ENCODE measurements around the gene BET1.
"Not testable (repeated sequence)": the region's sequence is repeated elsewhere in the genome, so short reads cannot be mapped to it uniquely, and the experiment has no call there.

The BET1 gene, protein sequence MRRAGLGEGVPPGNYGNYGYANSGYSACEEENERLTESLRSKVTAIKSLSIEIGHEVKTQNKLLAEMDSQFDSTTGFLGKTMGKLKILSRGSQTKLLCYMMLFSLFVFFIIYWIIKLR

GRCh38 chr7:94004024-94004951, at the start of gene BET1:
TSS of gene BET1 (minus strand) at chr7:94004355. CDS start at chr7:94004216, 139 bp downstream.
- DNase-seq: peak; percentile 90 to 93

DNA sequence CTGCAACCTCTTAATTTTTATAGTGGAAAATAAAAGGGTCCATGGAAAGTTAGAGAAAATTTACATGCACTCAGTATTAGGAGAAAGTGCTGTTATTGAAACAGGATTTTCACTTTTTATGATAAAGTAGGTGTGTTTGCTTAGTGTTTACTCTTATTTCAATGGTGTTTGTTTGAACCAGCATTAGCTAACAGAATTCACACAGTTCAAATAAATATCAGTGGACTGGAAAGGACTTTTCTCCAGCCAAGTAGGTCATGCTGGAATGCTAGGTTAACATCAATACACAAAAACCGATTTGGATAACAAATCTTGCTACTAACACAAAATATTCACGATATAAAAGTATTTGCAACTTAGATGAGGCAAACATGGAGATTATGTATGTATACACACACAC, 49.4 kb upstream of the BET1 start:
- DNase-seq: no peak

- DNase-seq: no peak
Measured at GRCh38 chr7:94052398-94053180, 48.4 kb upstream of the BET1 start.

GRCh38 chr7:94050046-94050445, 45.9 kb upstream of the BET1 start:
- DNase-seq: no peak

GRCh38 chr7:94049615-94050014, 45.5 kb upstream of the BET1 start:
- no peak for DNase-seq

DNA sequence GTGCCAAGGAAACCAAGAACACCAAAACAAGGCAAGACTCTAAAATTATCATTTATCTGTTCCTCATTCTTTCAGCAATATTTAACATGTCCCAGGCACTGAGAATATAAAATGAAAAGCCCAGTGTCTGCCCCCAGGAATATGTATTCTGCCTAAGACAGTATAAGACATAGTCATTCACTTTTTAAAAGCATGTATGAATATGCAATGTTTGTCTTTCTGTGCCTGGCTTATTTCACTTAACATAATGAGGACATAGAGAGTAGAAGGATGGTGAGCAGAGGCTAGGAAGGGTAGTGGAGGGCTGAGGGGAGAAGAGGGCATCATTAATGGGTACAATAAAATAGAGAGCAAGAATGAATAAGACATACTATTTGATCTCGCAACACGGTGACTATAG, 44.6 kb upstream of the BET1 start:
- DNase-seq: no peak

GRCh38 chr7:94047956-94048355, 43.8 kb upstream of the BET1 start:
- DNase-seq: no peak

GRCh38 chr7:94045581-94045980, 41.4 kb upstream of the BET1 start:
- DNase-seq: no peak

GRCh38 chr7:94044806-94045205, 40.7 kb upstream of the BET1 start:
- DNase-seq: no peak

DNA sequence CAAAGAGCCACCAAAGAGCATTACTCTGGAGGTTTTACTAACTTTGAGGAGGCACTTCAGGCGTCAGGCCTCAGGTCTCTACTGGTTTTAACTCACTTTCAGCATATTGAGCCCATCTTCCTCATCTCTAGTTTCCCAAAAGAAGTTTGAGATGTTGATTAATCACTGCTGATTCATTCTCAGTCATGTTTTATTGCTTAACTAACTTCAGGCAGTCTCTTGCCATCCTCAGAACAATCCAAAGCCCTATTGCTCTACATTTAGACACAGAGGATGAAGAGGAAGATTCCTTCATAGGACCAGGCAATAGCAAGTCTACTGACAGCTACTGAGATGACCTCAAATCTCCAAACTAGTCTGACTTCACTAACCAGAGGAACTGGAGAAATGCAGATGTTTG, 39.1 kb upstream of the BET1 start:
- no peak for DNase-seq

DNA sequence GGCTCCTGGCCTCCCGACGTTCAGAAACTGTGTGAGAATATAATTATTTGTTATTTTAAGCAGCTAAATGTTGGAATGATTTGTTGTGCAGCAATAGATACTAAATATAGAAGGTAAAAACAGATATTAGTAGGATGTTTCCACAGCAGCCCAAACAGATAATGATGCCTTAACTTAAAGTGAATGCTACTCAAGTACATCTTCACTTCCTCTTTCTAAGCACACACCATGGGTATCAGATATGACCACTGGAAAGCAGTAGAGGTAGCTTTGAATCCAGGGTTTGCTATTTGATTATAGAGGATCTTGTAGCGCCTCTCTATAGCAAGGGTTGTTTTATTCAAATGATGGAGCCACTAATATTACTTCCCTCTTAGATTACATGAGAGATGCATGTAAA, 38.2 kb upstream of the BET1 start:
- no peak for DNase-seq

- DNase-seq: no peak
Measured at GRCh38 chr7:94041529-94041928, 37.4 kb upstream of the BET1 start.

DNA sequence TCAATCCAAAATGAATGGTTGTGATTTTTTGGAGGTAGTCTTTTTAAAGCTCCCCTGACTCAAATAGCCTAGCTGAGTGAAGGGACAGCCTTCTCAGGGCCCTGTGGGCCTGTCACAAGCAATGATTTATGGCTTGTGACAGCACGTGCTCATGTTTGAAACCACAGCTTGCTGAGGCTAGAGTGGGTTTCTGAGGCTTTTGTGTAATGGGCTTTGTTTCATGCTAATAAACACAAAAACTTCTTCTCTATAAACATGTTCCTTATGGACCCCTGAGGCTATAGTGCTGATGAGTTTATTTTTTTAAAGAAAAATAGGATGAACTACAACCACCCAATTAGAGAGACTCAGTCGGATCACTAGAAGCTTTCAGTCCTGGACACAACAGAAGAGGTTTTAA, 36.1 kb upstream of the BET1 start:
- DNase-seq: no peak

GRCh38 chr7:94039368-94040035, 35.3 kb upstream of the BET1 start:
- DNase-seq: no peak

- DNase-seq: no peak
Measured at GRCh38 chr7:94031865-94032264, 27.7 kb upstream of the BET1 start.

DNA sequence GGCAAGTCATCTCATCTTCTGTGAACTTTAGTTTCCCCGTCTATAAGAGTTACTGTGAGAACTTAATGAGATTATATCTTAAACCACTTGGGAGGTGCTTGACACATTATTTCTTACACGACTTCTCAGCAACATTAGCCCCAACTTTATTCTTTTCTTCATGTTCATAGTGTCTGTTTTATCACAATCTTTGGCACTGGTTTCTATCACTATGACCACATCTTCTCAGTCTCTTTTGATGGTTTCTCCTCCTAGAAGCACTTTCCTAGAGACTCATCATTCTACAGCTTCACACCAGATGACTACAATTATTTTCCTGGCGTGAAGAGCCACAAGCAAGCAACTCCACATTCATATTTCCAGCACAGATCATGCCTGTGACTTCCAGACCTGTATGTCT, 26.5 kb upstream of the BET1 start:
- no peak for DNase-seq

- no peak for DNase-seq
Measured at GRCh38 chr7:94029976-94030375, 25.8 kb upstream of the BET1 start.

DNA sequence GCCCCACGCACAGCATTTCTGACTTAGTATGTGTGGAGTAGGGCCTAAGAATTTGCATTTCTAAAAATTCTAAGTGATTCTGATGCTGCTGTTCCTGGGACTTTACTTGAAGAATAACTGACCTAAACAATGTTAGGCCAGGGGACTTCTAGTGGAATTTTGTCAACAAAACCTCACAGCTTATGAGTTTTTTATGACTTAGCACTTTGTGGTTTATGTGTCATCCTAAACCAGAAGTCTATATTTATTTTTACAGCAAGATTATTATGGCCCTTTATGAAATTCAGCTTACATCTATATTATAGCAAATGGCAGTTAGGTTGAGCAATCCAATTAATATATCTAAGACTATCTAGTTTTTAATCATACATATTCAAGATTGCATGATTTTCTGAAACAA, 24.6 kb upstream of the BET1 start:
- no peak for DNase-seq

DNA sequence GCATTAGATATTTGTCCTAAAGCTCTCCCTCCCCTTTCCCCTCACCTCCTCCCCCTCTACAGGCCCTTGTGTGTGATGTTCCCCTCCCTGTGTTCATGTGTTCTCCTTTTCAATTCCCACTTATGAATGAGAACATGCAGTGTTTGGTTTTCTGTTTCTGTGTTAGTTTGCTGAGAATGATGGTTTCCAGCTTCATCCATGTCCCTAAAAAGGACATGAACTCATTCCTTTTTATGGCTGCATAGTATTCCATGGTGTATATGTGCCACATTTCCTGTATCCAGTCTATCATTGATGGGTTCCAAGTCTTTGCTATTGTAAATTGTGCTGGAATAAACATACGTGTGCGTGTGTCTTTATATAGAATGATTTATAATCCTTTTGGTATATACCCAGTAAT, 22.5 kb upstream of the BET1 start:
- DNase-seq: not testable (repeated sequence)

GRCh38 chr7:94022550-94022949, 18.4 kb upstream of the BET1 start:
- DNase-seq: no peak

GRCh38 chr7:94016786-94017185, 12.6 kb upstream of the BET1 start:
- DNase-seq: no peak

GRCh38 chr7:94015538-94015937, 11.4 kb upstream of the BET1 start:
- no peak for DNase-seq

DNA sequence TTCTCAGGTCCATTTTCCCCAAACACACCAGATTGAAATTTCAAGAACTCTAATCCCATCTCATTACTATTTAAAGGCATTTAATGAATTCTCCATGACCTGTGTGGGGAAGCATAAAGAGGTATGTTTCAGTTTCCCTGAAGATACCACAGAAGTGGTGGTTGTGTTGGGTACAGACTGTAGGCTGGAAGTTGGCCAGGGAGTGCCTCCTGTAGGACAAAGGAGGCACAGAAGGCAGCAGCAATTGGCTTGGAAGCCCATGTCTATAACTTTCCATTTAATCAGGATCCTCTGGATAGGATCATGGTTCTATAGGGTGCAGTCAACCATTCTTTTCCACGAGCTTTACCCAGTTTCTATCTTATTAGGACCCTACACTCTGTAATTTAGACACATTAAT, 8.6 kb upstream of the BET1 start:
- no peak for DNase-seq
